Bronchial epithelial cell (primary cell): Measurements from ENCODE around the gene CELA2A. TPM values are rescaled to one million over a fixed set of nuclear protein-coding genes. Genes with fewer than 3 reads are reported as not detected.

Source experiments
- DNase-seq: peaks from one replicate; pipeline ENCODE4 v3.0.0-alpha.2; 2010; ENCODE audit warnings: low read depth
- FAIRE-seq: peaks from 2 replicates; lab custom pipeline; 2011; peaks lifted over from hg19 to GRCh38; lab: Jason Lieb, UNC
- H3K27me3 ChIP-seq: 2 replicates; pipeline ENCODE4 v1.5.1; 2011; ENCODE audit warnings: low read length; ENCODE audit not compliant: control insufficient read depth, insufficient read depth
- H3K36me3 ChIP-seq: 2 replicates; pipeline ENCODE4 v1.5.1; 2011; ENCODE audit warnings: low read length; ENCODE audit not compliant: control insufficient read depth, insufficient read depth
- H3K4me3 ChIP-seq: 2 replicates; pipeline ENCODE4 v1.5.1; 2011; ENCODE audit warnings: mild to moderate bottlenecking, low read depth, low read length, control low read depth
- CTCF ChIP-seq: IDR thresholded peaks from 2 replicates; pipeline ENCODE4 v1.5.1; 2011; ENCODE audit warnings: mild to moderate bottlenecking, moderate library complexity, low read length, control low read depth, inconsistent platforms; ENCODE audit not compliant: insufficient read depth, severe bottlenecking
- total RNA-seq: library from RNA; depleted of rRNA; stranded (reverse); fragments of >200 nt; gene quantifications from 2 replicates; pipeline ENCODE4 v1.2.1, GENCODE V29; 2014

The CELA2A gene
- total RNA-seq, 1 donor from 2014 or later = not detected

- no peaks in the 10 kb centered on the region for H3K27me3 ChIP-seq
- TF ChIP-seq CTCF = no peak
- FAIRE-seq = peak; percentile 60
- H3K4me3 ChIP-seq = no peak overlapping the region
- no peak for DNase-seq
- H3K36me3 ChIP-seq = no peaks in the 10 kb centered on the region
Observed at GRCh38 chr1:15444468-15445389, 11.8 kb upstream of the CELA2A start.

GRCh38 chr1:15445390-15446122 lies 11.0 kb upstream of the CELA2A start:
- TF ChIP-seq CTCF = no peak
- no peak for DNase-seq
- H3K36me3 ChIP-seq = no peaks in the 10 kb centered on the region
- H3K27me3 ChIP-seq = no peaks in the 10 kb centered on the region
- FAIRE-seq = no peak
- H3K4me3 ChIP-seq = no peak overlapping the region

- Histone ChIP-seq H3K36me3 (no peaks in the 10 kb centered on the region), H3K4me3 (no peak overlapping the region), H3K27me3 (no peaks in the 10 kb centered on the region)
- DNase-seq (no peak), FAIRE-seq (no peak)
- no peak for TF ChIP-seq CTCF
Observed at GRCh38 chr1:15446212-15446611, 10.3 kb upstream of the CELA2A start.

- Histone ChIP-seq H3K27me3 (no peaks in the 10 kb centered on the region), H3K36me3 (no peaks in the 10 kb centered on the region), H3K4me3 (no peak overlapping the region)
- no peak for TF ChIP-seq CTCF
- DNase-seq (no peak), FAIRE-seq (no peak)
Observed at GRCh38 chr1:15448877-15449462, 7.6 kb upstream of the CELA2A start.

GRCh38 chr1:15449567-15449966 lies 7.0 kb upstream of the CELA2A start:
- DNase-seq (no peak), FAIRE-seq (no peak)
- Histone ChIP-seq H3K36me3 (no peaks in the 10 kb centered on the region), H3K27me3 (no peaks in the 10 kb centered on the region), H3K4me3 (no peak overlapping the region)
- no peak for TF ChIP-seq CTCF
